ENCODE results near the gene DNAJB2.

The DNAJB2 gene

DNA sequence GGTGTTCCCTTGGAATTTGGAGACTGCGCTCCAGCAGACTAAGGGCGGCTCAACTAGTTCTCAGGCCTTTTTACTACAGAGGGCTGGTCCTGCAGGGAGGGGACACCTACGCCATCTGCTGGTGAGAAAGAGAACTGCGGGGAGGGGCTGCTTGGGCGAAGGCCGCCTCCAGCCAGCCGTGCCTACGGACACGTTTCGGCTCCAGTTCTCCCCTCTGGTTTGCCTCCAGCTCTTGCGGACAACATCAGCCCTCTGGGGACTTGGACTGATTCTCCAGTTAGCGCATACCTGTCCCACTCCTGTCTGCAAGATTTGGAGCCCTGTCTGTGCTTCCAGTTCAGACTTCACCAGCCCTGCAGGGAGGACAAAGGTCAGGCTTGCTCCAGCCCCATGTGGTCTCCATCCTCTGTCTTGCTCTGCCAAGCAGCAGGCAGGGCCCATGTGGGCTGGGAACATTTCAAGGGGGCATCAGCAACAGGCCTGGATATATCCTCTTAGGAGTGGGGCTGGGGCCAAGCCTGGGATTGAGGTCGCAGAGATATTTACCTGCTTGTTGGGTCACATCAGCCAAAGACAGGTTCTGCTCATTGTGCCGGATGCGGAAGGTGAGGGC is 19.7 kb downstream of the DNAJB2 start:
- in situ Hi-C loops (cut with MboI; ENCODE audit: low sequenced_read_pairs): no loop called here

DNA sequence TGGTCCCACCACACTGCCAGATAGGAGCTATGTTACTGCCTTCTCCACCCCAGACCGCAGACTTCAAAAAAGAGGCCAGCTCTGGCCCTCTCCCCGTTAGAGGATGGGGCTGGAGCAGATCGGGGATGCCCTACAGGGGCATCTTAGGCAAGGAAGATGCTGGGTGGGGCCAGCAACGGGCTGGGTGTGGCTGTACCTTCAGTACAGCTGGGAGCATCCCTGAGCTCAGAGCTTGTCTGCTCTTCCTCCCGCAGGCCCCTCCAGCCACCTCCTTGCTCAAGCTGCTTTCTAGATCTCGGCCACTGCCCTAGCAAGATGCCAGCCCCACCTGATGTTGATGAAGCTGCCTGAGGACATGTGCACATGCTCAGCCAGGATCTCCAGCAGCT is 20.2 kb downstream of the DNAJB2 start:
- in situ Hi-C loops (cut with MboI; ENCODE audit: low sequenced_read_pairs): no loop called here

DNA sequence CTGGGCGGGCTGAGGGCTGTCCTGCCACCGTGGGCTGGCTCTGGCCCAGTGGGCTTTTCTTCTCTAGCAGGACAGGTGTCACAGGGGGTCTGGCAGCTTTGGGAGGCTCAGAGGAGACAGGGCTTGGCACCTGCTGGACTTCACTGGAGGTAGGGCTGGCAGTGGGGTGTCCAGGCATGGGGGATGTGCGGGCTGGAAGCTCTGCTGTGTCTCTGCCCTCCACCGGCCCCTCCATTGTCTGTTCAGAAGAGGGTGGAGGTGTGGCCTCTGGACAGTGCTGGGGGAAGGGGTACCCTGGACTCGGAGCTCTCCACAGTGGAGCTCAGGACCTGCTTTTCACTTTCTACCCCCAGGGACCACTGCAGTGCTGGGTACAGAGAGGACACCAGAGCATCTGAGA is 20.9 kb downstream of the DNAJB2 start:
- in situ Hi-C loops (cut with MboI; ENCODE audit: low sequenced_read_pairs): loop anchor here (25.0 kb wide), 1 partner anchor 263 kb away; the partner anchor contains the start of gene CFAP65

DNA sequence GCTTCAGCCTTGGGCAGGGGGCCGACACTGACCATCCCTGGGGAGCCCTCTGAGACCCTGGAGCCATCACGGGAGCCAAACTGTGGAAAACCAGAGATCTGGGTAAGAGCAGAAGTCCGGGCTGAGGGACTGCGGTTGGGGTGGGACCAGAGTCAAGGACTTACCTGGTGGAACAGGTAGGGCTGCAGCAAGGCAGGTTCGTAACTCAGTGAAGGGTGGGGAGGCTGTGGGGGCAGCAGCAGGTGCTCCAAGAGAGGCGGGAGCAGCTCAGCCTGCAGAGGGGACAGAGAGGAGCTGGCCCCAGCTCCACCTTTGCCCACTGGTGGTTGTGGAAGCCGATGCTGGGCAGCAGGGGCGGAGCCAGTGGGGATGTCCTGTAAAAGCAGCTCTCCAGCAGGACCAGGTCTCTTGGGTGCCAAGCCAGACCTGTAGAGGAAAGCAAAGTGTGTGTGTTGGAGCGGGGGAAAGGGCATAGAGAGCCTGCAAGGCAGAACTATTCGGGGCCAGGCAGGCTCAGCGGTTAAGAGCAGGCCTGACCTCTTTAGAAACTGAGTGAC is 23.3 kb downstream of the DNAJB2 start:
- in situ Hi-C loops (cut with MboI; ENCODE audit: low sequenced_read_pairs): loop anchor here (25.0 kb wide), 1 partner anchor 265 kb away; the partner anchor contains the start of gene CFAP65

DNA sequence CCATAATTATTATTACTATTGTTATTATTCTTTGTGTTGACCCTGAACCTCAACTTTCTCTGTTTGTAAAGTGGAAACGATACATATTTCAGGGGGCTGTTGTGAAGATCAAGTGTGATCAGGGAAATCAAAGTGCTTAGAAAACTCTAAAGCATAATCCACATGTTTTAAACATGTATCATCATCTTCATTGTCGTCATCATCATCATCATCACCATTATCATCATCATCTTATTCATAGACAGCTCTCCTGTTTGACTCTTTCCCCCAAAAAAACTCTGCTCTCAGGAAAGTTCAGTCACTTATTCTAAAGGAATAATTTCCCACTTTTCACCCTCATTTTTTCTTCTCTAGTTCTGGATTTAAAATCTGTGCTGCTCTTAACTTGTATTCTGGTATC is 25.1 kb downstream of the DNAJB2 start:
- in situ Hi-C loops (cut with MboI; ENCODE audit: low sequenced_read_pairs): loop anchor here (25.0 kb wide), 1 partner anchor 267 kb away; the partner anchor contains the start of gene CFAP65

DNA sequence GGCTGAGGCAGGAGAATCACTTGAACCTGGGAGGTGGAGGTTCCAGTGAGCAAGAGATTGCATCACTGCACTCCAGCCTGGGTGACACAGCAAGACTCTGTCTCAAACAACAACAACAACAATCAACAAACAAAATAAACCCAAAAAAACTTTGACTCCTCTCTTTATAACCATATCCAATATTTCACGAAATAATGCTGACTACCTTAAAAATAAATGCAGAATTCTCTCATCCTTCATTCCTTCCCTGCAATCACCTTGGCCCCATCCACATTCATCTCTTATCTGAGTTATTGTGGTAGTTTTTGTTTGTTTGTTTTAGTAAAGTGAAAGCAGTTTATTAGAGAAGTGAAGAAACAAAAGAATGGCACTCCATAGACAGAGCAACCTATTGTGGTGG is 26.9 kb downstream of the DNAJB2 start:
- in situ Hi-C loops (cut with MboI; ENCODE audit: low sequenced_read_pairs): loop anchor here (25.0 kb wide), 1 partner anchor 269 kb away; the partner anchor contains the start of gene CFAP65

DNA sequence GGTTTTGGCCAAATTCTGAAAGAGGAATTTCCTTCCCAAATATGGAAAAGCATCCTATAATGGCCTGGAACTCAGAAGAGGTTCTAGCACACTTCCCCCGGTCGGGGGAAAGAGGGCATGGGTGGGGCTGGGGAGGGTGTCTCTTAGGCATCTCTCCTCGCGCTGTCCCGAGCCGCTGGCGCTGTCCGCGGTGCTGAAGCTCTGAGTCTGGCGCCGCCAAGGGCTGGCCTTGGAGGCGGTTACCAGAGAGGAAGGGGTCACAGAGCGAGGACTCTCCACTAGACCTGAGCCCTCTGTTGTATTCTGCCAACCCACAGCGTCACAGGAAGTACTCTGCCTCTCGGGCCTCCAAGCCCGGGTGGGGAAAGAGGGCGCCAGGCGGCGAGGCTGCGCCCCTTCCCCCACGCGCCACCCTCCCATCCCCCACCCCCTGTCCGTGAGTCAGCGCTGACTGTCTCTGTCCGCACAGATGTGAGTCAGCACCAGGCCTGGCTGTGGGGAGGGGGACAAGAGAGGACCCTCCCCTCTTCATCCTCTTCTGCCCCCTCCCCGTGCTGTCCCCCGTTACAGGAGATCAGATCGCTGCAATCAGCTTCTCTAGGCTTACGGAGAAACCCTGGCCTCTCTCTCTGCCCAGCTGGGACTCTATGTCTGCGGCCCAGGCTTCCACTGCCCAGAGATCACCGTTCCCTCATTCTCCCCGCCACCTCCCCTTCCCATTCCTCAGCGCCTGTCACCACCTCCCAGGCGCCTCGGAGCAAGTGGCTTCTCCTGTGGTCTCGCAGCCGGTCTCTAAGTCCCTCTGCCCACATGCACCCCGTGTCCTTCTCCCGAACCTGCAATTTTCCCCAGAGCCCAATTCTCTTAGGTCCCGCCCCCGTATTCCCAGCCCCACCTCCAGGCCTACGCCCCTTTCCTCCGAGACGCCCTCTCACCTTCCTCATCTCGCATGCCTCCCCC is 29.3 kb downstream of the DNAJB2 start:
- in situ Hi-C loops (cut with MboI; ENCODE audit: low sequenced_read_pairs): loop anchor here (25.0 kb wide), 1 partner anchor 271 kb away; the partner anchor contains the start of gene CFAP65

DNA sequence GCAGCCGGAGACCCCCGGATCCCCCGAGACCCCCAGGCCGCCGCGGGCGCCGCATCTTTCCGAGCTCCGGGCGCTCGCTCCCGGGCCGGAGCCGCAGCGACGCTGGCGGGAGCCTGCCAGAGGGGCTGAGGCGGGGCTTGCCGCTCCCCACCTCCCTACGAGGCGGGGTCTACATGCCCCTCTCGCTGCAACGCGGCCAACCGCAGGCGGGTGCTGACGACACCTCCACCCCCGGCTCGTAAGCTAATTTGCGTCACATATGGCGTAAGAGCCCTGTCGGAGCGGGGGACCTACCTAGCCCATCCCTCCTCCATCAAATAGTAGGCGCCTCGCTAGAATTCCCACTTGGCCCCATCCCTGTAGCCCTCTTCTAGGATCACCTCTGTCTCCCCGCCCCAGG is 30.1 kb downstream of the DNAJB2 start, which contains the start of gene PTPRN:
TSS of gene PTPRN (minus strand) at position 124 of the 400 bp plus-strand sequence. CDS start at position 55, 69 bp downstream.
- in situ Hi-C loops (cut with MboI; ENCODE audit: low sequenced_read_pairs): loop anchor here (25.0 kb wide), 1 partner anchor 272 kb away; the partner anchor contains the start of gene CFAP65

DNA sequence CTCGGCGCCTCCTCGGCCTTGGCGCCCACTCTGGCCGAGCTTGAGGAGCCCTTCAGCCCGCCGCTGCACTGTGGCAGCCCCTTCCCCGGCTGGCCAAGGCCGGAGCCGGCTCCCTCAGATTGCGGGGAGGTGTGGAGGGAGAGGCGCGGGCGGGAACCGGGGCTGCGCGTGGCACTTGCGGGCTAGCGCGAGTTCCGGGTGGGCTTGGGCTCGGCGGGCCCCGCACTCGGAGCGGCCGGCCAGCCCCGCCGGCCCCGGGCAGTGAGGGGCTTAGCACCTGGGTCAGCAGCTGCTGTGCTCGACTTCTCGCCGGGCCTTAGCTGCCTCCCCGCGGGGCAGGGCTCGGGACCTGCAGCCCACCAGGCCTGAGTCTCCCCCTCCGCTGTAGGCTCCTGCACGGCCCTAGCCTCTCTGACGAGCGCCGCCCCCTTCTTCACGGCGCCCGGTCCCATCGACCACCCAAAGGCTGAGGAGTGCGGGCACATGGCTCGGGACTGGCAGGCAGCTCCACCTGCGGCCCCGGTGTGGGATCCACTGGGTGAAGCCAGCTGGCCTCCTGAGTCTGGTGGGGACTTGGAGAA is 33.6 kb downstream of the DNAJB2 start:
- in situ Hi-C loops (cut with MboI; ENCODE audit: low sequenced_read_pairs): loop anchor here (25.0 kb wide), 1 partner anchor 275 kb away; the partner anchor contains the start of gene CFAP65

DNA sequence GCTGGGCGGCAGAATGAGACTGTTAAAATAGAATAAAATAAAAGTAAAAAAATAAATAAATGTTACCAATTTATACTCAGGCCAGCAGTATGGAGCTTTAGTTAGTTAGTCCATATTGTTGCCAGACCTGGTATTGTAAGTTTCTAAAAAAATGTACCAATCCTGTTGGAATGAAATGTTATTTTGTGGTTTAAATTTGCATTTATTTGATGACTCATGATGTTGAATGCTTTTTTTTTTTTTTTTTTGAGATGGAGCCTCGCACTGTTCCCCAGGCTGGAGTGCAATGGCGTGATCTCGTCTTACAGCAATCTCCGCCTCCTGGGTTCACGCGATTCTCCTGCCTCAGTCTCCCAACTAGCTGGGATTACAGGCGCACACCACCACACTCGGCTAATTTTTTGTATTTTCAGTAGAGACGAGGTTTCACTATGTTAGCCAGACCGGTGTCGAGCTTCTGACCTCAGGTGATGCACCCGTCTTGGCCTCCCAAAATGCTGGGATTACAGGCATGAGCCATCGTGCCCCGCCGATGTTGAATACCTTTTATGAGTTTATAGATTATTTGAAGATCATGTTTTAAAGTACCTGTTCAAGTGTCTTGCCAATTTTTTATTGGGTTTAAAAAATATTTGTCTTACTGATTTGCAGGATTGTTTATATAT is 35.8 kb downstream of the DNAJB2 start:
- in situ Hi-C loops (cut with MboI; ENCODE audit: low sequenced_read_pairs): loop anchor here (25.0 kb wide), 1 partner anchor 278 kb away; the partner anchor contains the start of gene CFAP65

DNA sequence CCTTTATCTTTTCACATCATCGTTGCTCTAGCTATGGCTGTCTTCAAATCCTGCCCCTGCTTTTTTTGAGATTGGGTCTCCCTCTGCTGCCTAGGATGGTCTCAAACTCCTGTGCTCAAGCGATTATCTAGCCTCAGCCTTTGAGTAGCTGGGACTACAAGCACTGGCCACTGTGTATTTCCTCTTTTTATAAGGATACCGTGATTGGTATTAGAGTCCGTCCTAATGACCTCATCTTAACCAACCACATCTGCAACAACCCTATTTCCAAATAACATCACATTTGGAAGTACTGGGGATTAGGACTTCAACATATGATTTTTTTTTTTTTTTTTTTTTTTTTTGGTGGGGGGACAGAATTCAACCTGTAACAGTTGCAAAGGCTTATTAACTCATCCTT is 44.3 kb downstream of the DNAJB2 start:
- in situ Hi-C loops (cut with MboI; ENCODE audit: low sequenced_read_pairs): loop anchor here (25.0 kb wide), 1 partner anchor 286 kb away; the partner anchor contains the start of gene CFAP65

DNA sequence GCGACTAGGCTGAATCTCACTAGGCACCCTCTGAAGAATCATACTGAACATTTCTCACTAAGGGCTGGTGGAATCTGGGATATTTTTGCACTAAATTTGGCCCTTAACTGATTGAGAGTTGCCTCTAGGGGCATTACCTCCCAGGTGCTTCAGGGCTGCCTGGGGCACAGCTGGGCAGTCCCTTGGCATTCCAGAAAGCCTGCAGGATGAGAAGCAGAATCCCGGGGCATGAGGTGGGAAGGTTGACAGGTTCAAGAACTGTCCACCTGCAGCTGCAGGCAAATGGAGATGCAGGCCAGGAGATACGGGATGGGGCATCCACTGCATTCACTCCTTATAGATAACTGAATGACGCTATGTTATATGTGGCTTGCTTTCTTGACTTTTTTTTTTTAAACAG is 46.0 kb downstream of the DNAJB2 start:
- in situ Hi-C loops (cut with MboI; ENCODE audit: low sequenced_read_pairs): no loop called here

DNA sequence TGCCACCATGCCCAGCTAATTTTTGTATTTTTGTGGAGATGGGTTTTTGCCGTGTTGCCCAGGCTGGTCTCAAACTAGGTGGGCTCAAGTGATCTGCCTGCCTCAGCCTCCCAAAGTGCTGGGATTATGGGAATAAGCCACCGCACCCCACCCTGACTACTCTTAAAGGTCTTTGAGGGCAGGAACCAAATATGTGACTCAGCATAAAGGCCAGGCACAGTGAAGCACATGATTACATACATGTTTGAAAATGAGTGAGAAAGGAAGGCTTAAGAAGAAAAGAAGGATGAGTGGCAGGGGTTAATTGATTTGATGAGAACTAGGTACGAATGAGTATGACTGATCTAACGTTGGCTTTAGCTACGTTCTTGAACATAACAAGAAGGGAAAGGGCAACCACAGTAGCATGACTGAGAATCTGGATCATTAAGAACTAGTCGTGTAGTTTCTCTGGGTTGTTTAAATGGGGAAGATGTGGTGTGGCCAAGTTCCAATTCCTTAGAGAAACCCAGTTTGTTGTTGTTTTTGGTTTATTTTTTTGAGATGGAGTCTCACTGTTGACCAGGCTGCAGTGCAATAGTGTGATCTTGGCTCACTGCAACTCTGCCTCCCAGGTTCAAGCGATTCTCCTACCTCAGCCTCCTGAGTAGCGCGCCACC is 46.6 kb downstream of the DNAJB2 start:
- in situ Hi-C loops (cut with MboI; ENCODE audit: low sequenced_read_pairs): no loop called here

DNA sequence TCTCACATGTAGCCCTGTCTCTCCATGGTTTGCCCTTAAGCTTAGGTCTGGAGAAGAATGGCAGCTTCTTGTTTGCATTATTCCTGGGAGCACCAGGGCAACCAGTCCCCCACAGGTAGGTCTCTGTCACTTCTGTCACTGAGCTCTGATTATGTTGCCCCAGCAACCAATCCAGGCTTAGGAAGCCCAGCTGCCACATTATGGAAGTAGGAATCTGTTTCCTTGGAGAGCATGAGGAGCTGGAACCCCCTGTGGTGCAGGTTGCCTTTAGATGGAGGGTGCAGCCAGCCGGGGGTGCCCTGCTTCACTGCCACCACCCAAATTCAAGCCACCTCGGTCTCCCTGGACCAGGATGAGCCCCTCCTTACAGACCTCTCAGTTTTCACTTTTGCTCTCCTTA is 48.6 kb downstream of the DNAJB2 start:
- in situ Hi-C loops (cut with MboI; ENCODE audit: low sequenced_read_pairs): no loop called here

DNA sequence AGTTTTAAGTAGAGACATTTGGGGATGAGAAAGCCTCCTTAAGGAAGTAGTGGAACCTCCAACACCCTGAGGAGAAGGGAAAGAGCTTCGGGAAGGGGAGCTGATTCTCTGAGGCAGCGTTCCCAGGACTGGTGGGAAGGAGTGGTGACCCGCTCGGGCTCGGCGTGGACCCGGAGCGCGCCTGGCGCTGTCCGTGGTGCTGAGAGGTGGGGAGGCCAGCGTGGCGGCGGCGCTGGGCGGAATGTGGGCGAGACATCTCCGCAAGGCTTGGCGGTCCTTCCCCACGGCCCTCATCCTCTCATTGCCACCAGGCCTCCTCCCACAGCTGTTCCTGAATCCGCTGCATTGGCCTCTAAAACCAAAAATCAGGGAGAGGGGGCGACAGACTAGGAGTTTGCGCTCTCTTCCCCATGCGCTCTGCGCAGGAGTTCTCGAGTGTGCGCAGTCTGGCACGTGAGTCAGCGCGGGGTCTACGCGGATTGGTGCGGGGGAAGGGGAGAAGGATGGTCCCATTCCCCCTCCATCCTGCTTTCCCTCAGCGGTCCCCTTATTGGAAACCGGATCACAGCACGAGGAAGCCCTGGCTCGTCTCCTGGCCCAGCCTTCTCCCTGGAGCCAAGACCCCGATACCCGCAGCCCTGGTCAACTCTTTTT is 52.5 kb downstream of the DNAJB2 start:
- in situ Hi-C loops (cut with MboI; ENCODE audit: low sequenced_read_pairs): no loop called here

DNA sequence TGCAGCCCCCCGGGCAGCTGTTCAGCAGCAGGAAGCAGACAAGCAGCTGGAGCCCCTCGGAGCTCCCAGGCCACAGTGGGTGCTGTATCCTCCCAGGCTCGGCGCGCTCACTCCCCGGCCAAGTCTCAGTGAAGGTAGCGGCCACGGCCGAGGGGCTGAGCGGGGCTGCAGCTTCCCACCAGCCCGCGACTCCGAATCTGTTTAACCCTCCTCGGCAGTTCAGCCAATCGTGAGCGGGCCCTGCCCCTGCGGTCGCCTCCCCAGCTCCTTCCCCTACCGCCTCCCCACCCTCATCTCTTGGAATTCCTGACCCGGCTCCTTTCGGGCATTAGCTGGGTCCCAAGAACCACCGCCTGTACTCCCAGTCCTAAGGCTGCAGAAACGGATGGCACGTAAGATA is 53.4 kb downstream of the DNAJB2 start, which contains the start of gene RESP18:
TSS of gene RESP18 (minus strand) at position 203 of the 400 bp plus-strand sequence.
- in situ Hi-C loops (cut with MboI; ENCODE audit: low sequenced_read_pairs): no loop called here

DNA sequence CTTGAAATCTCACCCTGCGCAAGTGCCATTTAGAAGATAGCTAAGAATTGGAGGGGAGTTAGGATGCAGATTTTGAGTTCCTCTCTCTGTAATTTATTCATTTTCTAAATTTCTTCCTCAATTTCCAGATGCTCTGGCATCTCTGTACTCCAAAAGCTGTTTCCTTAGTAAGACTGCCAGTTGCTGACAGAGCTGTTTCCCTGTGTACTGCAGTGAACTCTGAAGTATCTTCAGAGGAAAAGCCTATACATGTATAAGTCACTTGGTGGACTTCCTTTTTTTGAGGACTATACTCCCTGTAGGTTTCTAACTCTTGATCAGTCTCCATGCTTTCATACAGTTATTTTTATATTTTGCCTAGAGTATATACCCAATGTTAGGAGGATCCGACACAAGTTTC is 54.9 kb downstream of the DNAJB2 start:
- in situ Hi-C loops (cut with MboI; ENCODE audit: low sequenced_read_pairs): no loop called here

DNA sequence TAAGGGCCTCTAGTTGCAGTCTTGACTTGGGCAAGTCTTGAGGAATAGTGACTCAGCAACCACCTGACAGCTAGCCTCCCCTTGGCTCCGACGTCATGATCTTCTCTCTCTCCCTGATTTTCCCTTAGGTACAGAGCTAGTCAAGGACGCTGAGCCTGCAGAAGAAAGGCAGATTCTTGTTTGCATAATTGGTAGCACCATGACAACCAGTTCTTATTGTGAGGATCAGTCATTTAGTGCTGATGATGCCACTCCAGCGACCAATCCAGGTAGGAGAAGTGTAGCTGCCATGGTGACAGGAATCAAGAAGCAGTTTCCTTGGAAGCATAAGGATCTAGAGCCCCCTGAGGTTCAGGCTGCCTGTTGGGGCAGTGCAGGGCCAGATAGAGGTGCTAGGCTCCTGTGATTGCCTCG is 56.2 kb downstream of the DNAJB2 start:
- in situ Hi-C loops (cut with MboI; ENCODE audit: low sequenced_read_pairs): no loop called here
